A673 (cell line): ENCODE results near the gene RARRES2.

ENCODE experiments used
- CTCF ChIP-seq: fragments of 300-800, 200-600 bp; sonication (generic); conservative IDR thresholded peaks from 2 replicates; pipeline ENCODE4 v1.5.1; 2017; ENCODE audit warnings: low read depth, mild to moderate bottlenecking, antibody characterized with exemption, low read length, moderate library complexity, mixed read lengths
- EZH2 ChIP-seq: fragments of 200-600 bp; sonication (generic); IDR thresholded peaks from 2 replicates; pipeline ENCODE4 v1.6.1; 2017; ENCODE audit warnings: borderline replicate concordance, low read depth, mild to moderate bottlenecking, mixed read lengths, antibody characterized with exemption, low read length; ENCODE audit not compliant: poor library complexity, severe bottlenecking

- peak; percentile 34 for TF ChIP-seq CTCF
- no peak for TF ChIP-seq EZH2
Observed at GRCh38 chr7:150378115-150378852, 36.9 kb upstream of the RARRES2 start.
